Kidney (tissue), 14 donors: ENCODE data around the gene ZNF618. TPM values are rescaled to one million over a fixed set of nuclear protein-coding genes. Genes with fewer than 3 reads are reported as not detected.

Experiments used
- DNase-seq, 5 donors: peaks; one replicate each; pipeline ENCODE4 v3.0.0-alpha.2; 2013 to 2020
- FAIRE-seq: peaks from 2 replicates; lab custom pipeline; 2012; peaks lifted over from hg19 to GRCh38; lab: Jason Lieb, UNC
- H3K27ac ChIP-seq, 2 donors: one replicate each; pipeline ENCODE4 v1.7.0; 2013; ENCODE audit warnings: low read depth in 2 of 2, low read length in 2 of 2, inconsistent platforms in 1 of 2
- H3K27me3 ChIP-seq: one replicate; pipeline ENCODE4 v1.7.1; 2013; ENCODE audit warnings: low read length, inconsistent platforms; ENCODE audit not compliant: control insufficient read depth, insufficient read depth
- H3K36me3 ChIP-seq, 3 donors: one replicate each; pipeline versions ENCODE4 v1.7.0 to v1.7.1; 2013; ENCODE audit warnings: low read length in 3 of 3, control low read depth in 1 of 3, inconsistent platforms in 1 of 3; ENCODE audit not compliant: insufficient read depth in 3 of 3, control insufficient read depth in 2 of 3
- H3K4me1 ChIP-seq, 3 donors: one replicate each; pipeline versions ENCODE4 v1.7.0 to v1.7.1; 2013; ENCODE audit warnings: low read length in 3 of 3, inconsistent platforms in 1 of 3, low read depth in 1 of 3; ENCODE audit not compliant: control insufficient read depth in 2 of 3, insufficient read depth in 2 of 3
- H3K4me3 ChIP-seq, 3 donors: one replicate each; pipeline versions ENCODE4 v1.7.0 to v1.8.1; 2013; ENCODE audit warnings: low read length in 3 of 3, control low read depth in 1 of 3, inconsistent platforms in 1 of 3
- H3K9ac ChIP-seq, 3 donors: one replicate each; pipeline versions ENCODE4 v1.7.0 to v1.7.1; 2013; ENCODE audit warnings: low read length in 3 of 3, control low read depth in 1 of 3, inconsistent platforms in 1 of 3
- H3K9me3 ChIP-seq, 3 donors: one replicate each; pipeline versions ENCODE4 v1.7.0 to v1.7.1; 2013; ENCODE audit warnings: low read length in 3 of 3, control low read depth in 1 of 3, inconsistent platforms in 1 of 3; ENCODE audit not compliant: control insufficient read depth in 2 of 3, insufficient read depth in 1 of 3
- intact Hi-C: fragments of 100-400 bp; cut with DNase I; formaldehyde crosslinking; loops from one replicate; pipeline ENCODE4 v1.11.1; 2022
- polyA plus RNA-seq: library from polyadenylated mRNA; stranded (reverse); fragments of 350-450 nt; fragmentation: Illumina TruSeq; extraction: RNeasy Lipid Tissue Mini Kit (QIAGEN cat#74804); gene quantifications from one replicate; pipeline ENCODE4 v1.2.3, GENCODE V29; 2014; ENCODE audit warnings: low read depth, low replicate concordance; ENCODE audit not compliant: insufficient read depth
- total RNA-seq: library from RNA; stranded (reverse); fragmentation: NEBNext Ultra II Directional; extraction: Animal tissue kit (Norgen Biotek cat#: 25700); gene quantifications from one replicate; pipeline ENCODE4 v1.2.1, GENCODE V29; 2021
- TF ChIP-seq, protein P1 (sequence below): IDR thresholded peaks from 3 replicates; pipeline ENCODE4 v1.5.1; 2012; ENCODE audit warnings: mild to moderate bottlenecking, moderate library complexity, borderline replicate concordance; ENCODE audit not compliant: insufficient read depth; ENCODE audit errors: extremely low read depth
- donor health status: control.
- donor health status: control.
- donor health status: control.
- donor health status: control.
- donor health status: control.
- donor health status: DM: yes; HTN: yes; CAD: no.
- donor health status: Normal renal cell carcinoma (clear cell type).

The ZNF618 gene
- total and polyA plus RNA-seq, 2 donors from 2014 or later: 5.6 to 31.9 TPM

DNA sequence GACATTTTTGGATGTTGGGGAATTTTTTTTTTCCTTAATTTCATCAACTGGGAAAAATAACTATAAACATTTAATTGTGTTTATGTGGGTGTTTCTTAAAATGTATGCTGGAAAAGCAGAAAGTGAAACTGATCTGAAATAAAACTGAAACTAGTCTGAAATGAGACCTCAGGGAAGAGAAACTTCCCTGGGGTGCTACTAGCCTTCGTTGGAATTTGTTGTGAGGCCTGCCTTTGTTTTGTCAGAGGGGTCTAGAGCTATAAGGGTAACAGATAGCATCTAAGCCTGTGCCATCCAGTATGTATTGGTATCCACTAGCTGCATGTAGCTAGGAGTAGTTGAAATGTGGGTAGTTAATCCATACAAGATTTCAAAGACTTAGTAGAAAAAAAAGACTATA is 10.4 kb downstream of the ZNF618 start:
- Histone ChIP-seq H3K9me3 (no peaks in the 10 kb centered on the region), H3K4me3 (peak overlapping the region in 2 of 3 donors; percentile 42 to 56), H3K9ac (peak overlapping the region in 1 of 3 donors; percentile 65), H3K27me3 (no peaks in the 10 kb centered on the region), H3K4me1 (peaks cover 0 to 36% (median 34%) of the 10 kb centered on the region in 3 donors), H3K27ac (peak overlapping the region; percentile 72 to 88), H3K36me3 (no peaks in the 10 kb centered on the region)
- FAIRE-seq: peak; percentile 29
- TF ChIP-seq, protein P1, sequence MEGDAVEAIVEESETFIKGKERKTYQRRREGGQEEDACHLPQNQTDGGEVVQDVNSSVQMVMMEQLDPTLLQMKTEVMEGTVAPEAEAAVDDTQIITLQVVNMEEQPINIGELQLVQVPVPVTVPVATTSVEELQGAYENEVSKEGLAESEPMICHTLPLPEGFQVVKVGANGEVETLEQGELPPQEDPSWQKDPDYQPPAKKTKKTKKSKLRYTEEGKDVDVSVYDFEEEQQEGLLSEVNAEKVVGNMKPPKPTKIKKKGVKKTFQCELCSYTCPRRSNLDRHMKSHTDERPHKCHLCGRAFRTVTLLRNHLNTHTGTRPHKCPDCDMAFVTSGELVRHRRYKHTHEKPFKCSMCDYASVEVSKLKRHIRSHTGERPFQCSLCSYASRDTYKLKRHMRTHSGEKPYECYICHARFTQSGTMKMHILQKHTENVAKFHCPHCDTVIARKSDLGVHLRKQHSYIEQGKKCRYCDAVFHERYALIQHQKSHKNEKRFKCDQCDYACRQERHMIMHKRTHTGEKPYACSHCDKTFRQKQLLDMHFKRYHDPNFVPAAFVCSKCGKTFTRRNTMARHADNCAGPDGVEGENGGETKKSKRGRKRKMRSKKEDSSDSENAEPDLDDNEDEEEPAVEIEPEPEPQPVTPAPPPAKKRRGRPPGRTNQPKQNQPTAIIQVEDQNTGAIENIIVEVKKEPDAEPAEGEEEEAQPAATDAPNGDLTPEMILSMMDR: no peak
- DNase-seq: no peak
- intact Hi-C loops: no loop called here

DNA sequence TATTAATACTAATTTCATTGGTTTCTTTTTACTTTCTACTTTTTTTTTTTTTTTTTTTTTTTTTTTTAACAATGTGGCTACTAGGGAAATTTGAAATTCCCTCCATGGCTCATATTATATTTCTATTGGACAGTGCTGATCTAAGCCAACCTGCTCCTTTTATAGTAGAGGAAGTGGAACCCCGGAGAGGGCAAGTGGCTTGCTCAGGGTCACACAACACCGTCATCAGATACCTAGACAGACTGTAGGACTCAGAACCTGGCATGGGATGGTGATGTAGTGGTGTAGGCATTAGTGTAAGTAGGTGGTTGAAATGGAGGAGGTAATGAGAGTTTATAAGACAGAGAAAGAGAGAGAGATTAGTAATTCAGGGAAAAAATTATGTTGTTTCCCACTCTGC is 10.8 kb downstream of the ZNF618 start:
- H3K9ac ChIP-seq: no peak overlapping the region
- no peaks in the 10 kb centered on the region for H3K36me3 ChIP-seq
- no peak for DNase-seq
- intact Hi-C loops: no loop called here
- TF ChIP-seq, protein P1: no peak
- peak; percentile 30 for FAIRE-seq
- no peaks in the 10 kb centered on the region for H3K9me3 ChIP-seq
- peaks cover 0 to 34% (median 34%) of the 10 kb centered on the region in 3 donors for H3K4me1 ChIP-seq
- H3K27ac ChIP-seq: peak overlapping the region; percentile 26 to 81
- no peaks in the 10 kb centered on the region for H3K27me3 ChIP-seq
- no peak overlapping the region for H3K4me3 ChIP-seq

DNA sequence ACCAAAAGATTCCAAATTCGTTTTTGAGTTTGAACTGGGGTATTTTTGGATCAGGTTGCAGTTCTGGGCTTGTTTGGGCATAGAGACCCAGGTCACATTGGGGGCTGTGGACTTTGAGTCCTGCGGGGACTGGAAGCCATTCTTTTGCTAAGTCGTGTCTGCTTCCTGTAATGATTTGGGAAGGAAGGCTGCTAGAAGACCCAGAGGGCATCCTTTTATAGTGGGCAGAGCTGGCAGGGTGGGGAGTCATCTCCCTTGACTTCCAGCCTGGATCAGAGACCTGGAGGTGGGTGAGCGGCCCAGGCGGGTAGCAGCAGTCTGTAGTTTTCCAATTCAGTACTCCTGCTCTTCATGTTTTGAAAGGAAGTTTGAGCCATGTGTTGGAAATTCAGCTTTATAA is 11.3 kb downstream of the ZNF618 start:
- peak overlapping the region; percentile 26 to 81 for H3K27ac ChIP-seq
- no peak overlapping the region for H3K4me3 ChIP-seq
- TF ChIP-seq, protein P1: no peak
- DNase-seq (no peak), FAIRE-seq (no peak)
- H3K36me3 ChIP-seq: no peaks in the 10 kb centered on the region
- H3K27me3 ChIP-seq: no peaks in the 10 kb centered on the region
- H3K9ac ChIP-seq: no peak overlapping the region
- intact Hi-C loops: no loop called here
- no peaks in the 10 kb centered on the region for H3K9me3 ChIP-seq
- H3K4me1 ChIP-seq: peaks cover 0 to 34% (median 30%) of the 10 kb centered on the region in 3 donors

DNA sequence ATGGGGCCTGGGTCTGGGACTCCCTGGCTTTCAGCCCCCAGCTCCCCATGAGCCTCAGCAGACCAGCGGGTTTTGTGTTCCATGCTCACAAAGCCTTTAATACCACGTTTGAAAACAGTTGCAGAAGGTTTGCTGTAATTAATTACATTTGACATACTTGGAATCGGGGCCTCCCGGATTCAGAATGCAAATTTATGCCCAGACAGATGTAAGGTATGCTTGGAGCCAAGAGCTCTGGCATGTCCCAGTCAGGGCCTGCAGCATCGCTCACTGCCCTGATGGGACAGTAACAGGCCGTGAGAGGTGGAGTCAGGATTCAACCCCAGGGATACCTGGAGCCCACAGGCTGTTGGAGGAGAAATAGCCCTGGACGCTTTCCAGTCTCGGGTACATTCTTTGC is 12.2 kb downstream of the ZNF618 start:
- TF ChIP-seq, protein P1: no peak
- Histone ChIP-seq H3K9me3 (no peaks in the 10 kb centered on the region), H3K27ac (peak overlapping the region; percentile 20 to 35), H3K4me3 (no peak overlapping the region), H3K4me1 (peaks cover 0 to 34% (median 28%) of the 10 kb centered on the region in 3 donors), H3K27me3 (no peaks in the 10 kb centered on the region), H3K9ac (peak overlapping the region in 1 of 3 donors; percentile 26), H3K36me3 (no peaks in the 10 kb centered on the region)
- DNase-seq (no peak), FAIRE-seq (no peak)
- intact Hi-C loops: no loop called here
